Measurements from ENCODE around the gene DOCK1. TPM values are rescaled to one million over a fixed set of nuclear protein-coding genes. Genes with fewer than 3 reads are reported as not detected.
"Not testable (repeated sequence)": the region's sequence is repeated elsewhere in the genome, so short reads cannot be mapped to it uniquely, and the experiment has no call there.

DOCK1 gene
- total and polyA plus RNA-seq, 5 donors: 7.8 to 23.1 (median 20.8) TPM

GRCh38 chr10:127303105-127303504 is 397.9 kb downstream of the DOCK1 start:
- no peak for DNase-seq
- ATAC-seq: no peak
- Histone ChIP-seq H3K4me3 (ENCODE audit: low read length) (no peak overlapping the region), H3K4me1 (ENCODE audit: control insufficient read depth, insufficient read depth, low read length) (peaks cover 4% of the 10 kb centered on the region), H3K27ac (ENCODE audit: low read length) (no peak overlapping the region), H3K9me3 (ENCODE audit: control insufficient read depth, low read length) (no peaks in the 10 kb centered on the region), H3K27me3 (ENCODE audit: control insufficient read depth, insufficient read depth) (no peaks in the 10 kb centered on the region)
- 87% methylated on average over 2 of the region's 2 CpGs for WGBS
- intact Hi-C loops (cut with DNase I): no loop called here

GRCh38 chr10:127303746-127304145 is 398.5 kb downstream of the DOCK1 start:
- H3K27ac ChIP-seq (ENCODE audit: low read length): no peak overlapping the region
- H3K27me3 ChIP-seq (ENCODE audit: control insufficient read depth, insufficient read depth): no peaks in the 10 kb centered on the region
- no peak overlapping the region for H3K4me3 ChIP-seq (ENCODE audit: low read length)
- no peaks in the 10 kb centered on the region for H3K9me3 ChIP-seq (ENCODE audit: control insufficient read depth, low read length)
- ATAC-seq (no peak), DNase-seq (no peak)
- peaks cover 4% of the 10 kb centered on the region for H3K4me1 ChIP-seq (ENCODE audit: control insufficient read depth, insufficient read depth, low read length)
- intact Hi-C loops (cut with DNase I): no loop called here
- WGBS: 95% methylated on average over 8 of the region's 8 CpGs

GRCh38 chr10:127306479-127306878 is 401.3 kb downstream of the DOCK1 start:
- WGBS: 63% methylated on average over 8 of the region's 8 CpGs
- H3K27me3 ChIP-seq (ENCODE audit: control insufficient read depth, insufficient read depth): no peaks in the 10 kb centered on the region
- H3K4me3 ChIP-seq (ENCODE audit: low read length): no peak overlapping the region
- H3K4me1 ChIP-seq (ENCODE audit: control insufficient read depth, insufficient read depth, low read length): no peaks in the 10 kb centered on the region
- intact Hi-C loops (cut with DNase I): no loop called here
- DNase-seq (no peak), ATAC-seq (no peak)
- no peaks in the 10 kb centered on the region for H3K9me3 ChIP-seq (ENCODE audit: control insufficient read depth, low read length)
- H3K27ac ChIP-seq (ENCODE audit: low read length): no peak overlapping the region

GRCh38 chr10:127307338-127307737 is 402.1 kb downstream of the DOCK1 start:
- Histone ChIP-seq H3K27me3 (ENCODE audit: control insufficient read depth, insufficient read depth) (no peaks in the 10 kb centered on the region), H3K4me3 (ENCODE audit: low read length) (no peak overlapping the region), H3K9me3 (ENCODE audit: control insufficient read depth, low read length) (no peaks in the 10 kb centered on the region), H3K4me1 (ENCODE audit: control insufficient read depth, insufficient read depth, low read length) (no peaks in the 10 kb centered on the region), H3K27ac (ENCODE audit: low read length) (no peak overlapping the region)
- intact Hi-C loops (cut with DNase I): no loop called here
- DNase-seq (no peak), ATAC-seq (peak in 1 of 2 donors; percentile 18)
- 91% methylated on average over 10 of the region's 10 CpGs for WGBS

GRCh38 chr10:127308031-127308430 is 402.8 kb downstream of the DOCK1 start:
- WGBS: 90% methylated on average over 5 of the region's 5 CpGs
- no peak overlapping the region for H3K27ac ChIP-seq (ENCODE audit: low read length)
- H3K4me1 ChIP-seq (ENCODE audit: control insufficient read depth, insufficient read depth, low read length): no peaks in the 10 kb centered on the region
- ATAC-seq (no peak), DNase-seq (no peak)
- intact Hi-C loops (cut with DNase I): no loop called here
- no peaks in the 10 kb centered on the region for H3K27me3 ChIP-seq (ENCODE audit: control insufficient read depth, insufficient read depth)
- H3K4me3 ChIP-seq (ENCODE audit: low read length): no peak overlapping the region
- H3K9me3 ChIP-seq (ENCODE audit: control insufficient read depth, low read length): no peaks in the 10 kb centered on the region

GRCh38 chr10:127309619-127310018 is 404.4 kb downstream of the DOCK1 start:
- WGBS: 94% methylated on average over 2 of the region's 2 CpGs
- H3K9me3 ChIP-seq (ENCODE audit: control insufficient read depth, low read length); intact Hi-C loops (cut with DNase I); ATAC-seq; H3K27me3 ChIP-seq (ENCODE audit: control insufficient read depth, insufficient read depth); H3K27ac ChIP-seq (ENCODE audit: low read length); DNase-seq; H3K4me3 ChIP-seq (ENCODE audit: low read length): not testable (repeated sequence)
- H3K4me1 ChIP-seq (ENCODE audit: control insufficient read depth, insufficient read depth, low read length): peaks cover 10% of the 10 kb centered on the region

GRCh38 chr10:127310430-127310829 is 405.2 kb downstream of the DOCK1 start:
- no peak for DNase-seq
- Histone ChIP-seq H3K27me3 (ENCODE audit: control insufficient read depth, insufficient read depth) (no peaks in the 10 kb centered on the region), H3K4me3 (ENCODE audit: low read length) (no peak overlapping the region), H3K9me3 (ENCODE audit: control insufficient read depth, low read length) (no peaks in the 10 kb centered on the region), H3K4me1 (ENCODE audit: control insufficient read depth, insufficient read depth, low read length) (peaks cover 10% of the 10 kb centered on the region), H3K27ac (ENCODE audit: low read length) (no peak overlapping the region)
- intact Hi-C loops (cut with DNase I): no loop called here
- ATAC-seq: no peak
- WGBS: 85% methylated on average over 8 of the region's 8 CpGs

- peaks cover 10% of the 10 kb centered on the region for H3K4me1 ChIP-seq (ENCODE audit: control insufficient read depth, insufficient read depth, low read length)
- H3K27me3 ChIP-seq (ENCODE audit: control insufficient read depth, insufficient read depth): no peaks in the 10 kb centered on the region
- intact Hi-C loops (cut with DNase I): no loop called here
- H3K9me3 ChIP-seq (ENCODE audit: control insufficient read depth, low read length): no peaks in the 10 kb centered on the region
- DNase-seq: no peak
- no peak overlapping the region for H3K4me3 ChIP-seq (ENCODE audit: low read length)
- 88% methylated on average over 3 of the region's 3 CpGs for WGBS
- H3K27ac ChIP-seq (ENCODE audit: low read length): no peak overlapping the region
- ATAC-seq: no peak
These were observed 405.7 kb downstream of the DOCK1 start for GRCh38 chr10:127310923-127311322.

GRCh38 chr10:127313996-127314700 is 408.9 kb downstream of the DOCK1 start:
- intact Hi-C loops (cut with DNase I): no loop called here
- no peak for DNase-seq
- 68% methylated on average over 7 of the region's 7 CpGs for WGBS
- no peak for ATAC-seq
- Histone ChIP-seq H3K4me1 (ENCODE audit: control insufficient read depth, insufficient read depth, low read length) (peaks cover 10% of the 10 kb centered on the region), H3K9me3 (ENCODE audit: control insufficient read depth, low read length) (no peaks in the 10 kb centered on the region), H3K4me3 (ENCODE audit: low read length) (no peak overlapping the region), H3K27me3 (ENCODE audit: control insufficient read depth, insufficient read depth) (no peaks in the 10 kb centered on the region), H3K27ac (ENCODE audit: low read length) (no peak overlapping the region)

GRCh38 chr10:127314797-127315196 is 409.6 kb downstream of the DOCK1 start:
- 57% methylated on average over 6 of the region's 6 CpGs for WGBS
- peak in 1 of 2 donors; percentile 23 for ATAC-seq
- no peak overlapping the region for H3K27ac ChIP-seq (ENCODE audit: low read length)

GRCh38 chr10:127315888-127316287 is 410.7 kb downstream of the DOCK1 start:
- 95% methylated on average over 5 of the region's 5 CpGs for WGBS
- Histone ChIP-seq H3K27me3 (ENCODE audit: control insufficient read depth, insufficient read depth) (no peaks in the 10 kb centered on the region), H3K4me3 (ENCODE audit: low read length) (no peak overlapping the region), H3K4me1 (ENCODE audit: control insufficient read depth, insufficient read depth, low read length) (peaks cover 10% of the 10 kb centered on the region), H3K27ac (ENCODE audit: low read length) (no peak overlapping the region), H3K9me3 (ENCODE audit: control insufficient read depth, low read length) (no peaks in the 10 kb centered on the region)
- ATAC-seq (no peak), DNase-seq (no peak)
- intact Hi-C loops (cut with DNase I): no loop called here

More at GRCh38 chr10:127314797-127315196, 409.6 kb downstream of the DOCK1 start:
- DNase-seq: no peak
- Histone ChIP-seq H3K27me3 (ENCODE audit: control insufficient read depth, insufficient read depth) (no peaks in the 10 kb centered on the region), H3K9me3 (ENCODE audit: control insufficient read depth, low read length) (no peaks in the 10 kb centered on the region), H3K4me3 (ENCODE audit: low read length) (no peak overlapping the region), H3K4me1 (ENCODE audit: control insufficient read depth, insufficient read depth, low read length) (peaks cover 10% of the 10 kb centered on the region)
- intact Hi-C loops (cut with DNase I): no loop called here

- H3K27ac ChIP-seq (ENCODE audit: low read length): no peak overlapping the region
- DNase-seq (no peak), ATAC-seq (no peak)
- H3K4me3 ChIP-seq (ENCODE audit: low read length): no peak overlapping the region
- H3K4me1 ChIP-seq (ENCODE audit: control insufficient read depth, insufficient read depth, low read length): peaks cover 10% of the 10 kb centered on the region
- H3K9me3 ChIP-seq (ENCODE audit: control insufficient read depth, low read length): no peaks in the 10 kb centered on the region
- intact Hi-C loops (cut with DNase I): no loop called here
- WGBS: 91% methylated on average over 6 of the region's 6 CpGs
- H3K27me3 ChIP-seq (ENCODE audit: control insufficient read depth, insufficient read depth): no peaks in the 10 kb centered on the region
These were observed 413.2 kb downstream of the DOCK1 start for GRCh38 chr10:127318396-127318795.

Data from right cardiac atrium (tissue), 5 donors.